ENCODE data around the gene DGKI. TPM values are rescaled to one million over a fixed set of nuclear protein-coding genes. Genes with fewer than 3 reads are reported as not detected.

The DGKI gene
- total and polyA plus RNA-seq, 5 donors from 2014 or later, result not detected

GRCh38 chr7:137591421-137591837 is 255.3 kb downstream of the DGKI start:
- no peaks in the 10 kb centered on the region for H3K4me1 ChIP-seq (ENCODE audit: control insufficient read depth, insufficient read depth, low read length, poor library complexity, severe bottlenecking)
- H3K27me3 ChIP-seq (ENCODE audit: control insufficient read depth, insufficient read depth, low read length), result no peaks in the 10 kb centered on the region
- no peak overlapping the region for H3K4me3 Mint-ChIP-seq
- DNase-seq (no peak), ATAC-seq (ENCODE audit: low read depth in 2 of 2) (no peak)
- H3K9me3 ChIP-seq (ENCODE audit: control insufficient read depth in 2 of 2, low read length in 2 of 2), result no peaks in the 10 kb centered on the region
- no peak overlapping the region for H3K27ac Mint-ChIP-seq
- no peaks in the 10 kb centered on the region for H3K4me1 Mint-ChIP-seq
- no peak overlapping the region for H3K4me3 ChIP-seq (ENCODE audit: low read depth, low read length)
- no peak overlapping the region for H3K27ac ChIP-seq (ENCODE audit: insufficient read depth, low read length, poor library complexity, severe bottlenecking)
- no peaks in the 10 kb centered on the region for H3K27me3 Mint-ChIP-seq
- no peaks in the 10 kb centered on the region for H3K36me3 Mint-ChIP-seq
- H3K36me3 ChIP-seq (ENCODE audit: control insufficient read depth, insufficient read depth, low read length), result no peaks in the 10 kb centered on the region
- peaks cover 0 to 1% (median 0%) of the 10 kb centered on the region in 7 donors for H3K9me3 Mint-ChIP-seq

- Histone ChIP-seq H3K27me3 (ENCODE audit: control insufficient read depth, insufficient read depth, low read length) (no peaks in the 10 kb centered on the region), H3K27ac (ENCODE audit: insufficient read depth, low read length, poor library complexity, severe bottlenecking) (no peak overlapping the region), H3K4me3 (ENCODE audit: low read depth, low read length) (no peak overlapping the region), H3K9me3 (ENCODE audit: control insufficient read depth in 2 of 2, low read length in 2 of 2) (no peaks in the 10 kb centered on the region), H3K4me1 (ENCODE audit: control insufficient read depth, insufficient read depth, low read length, poor library complexity, severe bottlenecking) (no peaks in the 10 kb centered on the region), H3K36me3 (ENCODE audit: control insufficient read depth, insufficient read depth, low read length) (no peaks in the 10 kb centered on the region)
- DNase-seq (no peak), ATAC-seq (ENCODE audit: low read depth in 2 of 2) (no peak)
- H3K36me3 Mint-ChIP-seq, result no peaks in the 10 kb centered on the region
- no peaks in the 10 kb centered on the region for H3K27me3 Mint-ChIP-seq
- no peak overlapping the region for H3K4me3 Mint-ChIP-seq
- H3K9me3 Mint-ChIP-seq, result peaks cover 0 to 2% (median 0%) of the 10 kb centered on the region in 7 donors
- no peak overlapping the region for H3K27ac Mint-ChIP-seq
- no peaks in the 10 kb centered on the region for H3K4me1 Mint-ChIP-seq
Observed at GRCh38 chr7:137590756-137591305, 255.9 kb downstream of the DGKI start.

- H3K27me3 Mint-ChIP-seq, result no peaks in the 10 kb centered on the region
- ATAC-seq (ENCODE audit: low read depth in 2 of 2) (no peak), DNase-seq (no peak)
- Histone ChIP-seq H3K36me3 (ENCODE audit: control insufficient read depth, insufficient read depth, low read length) (no peaks in the 10 kb centered on the region), H3K27ac (ENCODE audit: insufficient read depth, low read length, poor library complexity, severe bottlenecking) (no peak overlapping the region), H3K9me3 (ENCODE audit: control insufficient read depth in 2 of 2, low read length in 2 of 2) (no peaks in the 10 kb centered on the region), H3K4me3 (ENCODE audit: low read depth, low read length) (no peak overlapping the region), H3K27me3 (ENCODE audit: control insufficient read depth, insufficient read depth, low read length) (peaks cover under 1% of the 10 kb centered on the region), H3K4me1 (ENCODE audit: control insufficient read depth, insufficient read depth, low read length, poor library complexity, severe bottlenecking) (no peaks in the 10 kb centered on the region)
- peaks cover 0 to 2% (median 0%) of the 10 kb centered on the region in 7 donors for H3K9me3 Mint-ChIP-seq
- H3K4me1 Mint-ChIP-seq, result no peaks in the 10 kb centered on the region
- H3K36me3 Mint-ChIP-seq, result no peaks in the 10 kb centered on the region
- H3K4me3 Mint-ChIP-seq, result no peak overlapping the region
- H3K27ac Mint-ChIP-seq, result no peak overlapping the region
Observed at GRCh38 chr7:137590071-137590755, 256.6 kb downstream of the DGKI start.

- Mint-ChIP-seq H3K9me3 (peaks cover 0 to 1% (median 0%) of the 10 kb centered on the region in 7 donors), H3K27me3 (no peaks in the 10 kb centered on the region), H3K36me3 (no peaks in the 10 kb centered on the region), H3K27ac (no peak overlapping the region), H3K4me1 (no peaks in the 10 kb centered on the region), H3K4me3 (no peak overlapping the region)
- DNase-seq (no peak), ATAC-seq (ENCODE audit: low read depth in 2 of 2) (no peak)
- Histone ChIP-seq H3K4me1 (ENCODE audit: control insufficient read depth, insufficient read depth, low read length, poor library complexity, severe bottlenecking) (no peaks in the 10 kb centered on the region), H3K36me3 (ENCODE audit: control insufficient read depth, insufficient read depth, low read length) (no peaks in the 10 kb centered on the region), H3K27ac (ENCODE audit: insufficient read depth, low read length, poor library complexity, severe bottlenecking) (no peak overlapping the region), H3K9me3 (ENCODE audit: control insufficient read depth in 2 of 2, low read length in 2 of 2) (no peaks in the 10 kb centered on the region), H3K4me3 (ENCODE audit: low read depth, low read length) (no peak overlapping the region), H3K27me3 (ENCODE audit: control insufficient read depth, insufficient read depth, low read length) (peaks cover 2% of the 10 kb centered on the region)
Observed at GRCh38 chr7:137587326-137587725, 259.4 kb downstream of the DGKI start.

- H3K4me1 Mint-ChIP-seq, result no peaks in the 10 kb centered on the region
- H3K36me3 ChIP-seq (ENCODE audit: control insufficient read depth, insufficient read depth, low read length), result no peaks in the 10 kb centered on the region
- H3K27ac ChIP-seq (ENCODE audit: insufficient read depth, low read length, poor library complexity, severe bottlenecking), result no peak overlapping the region
- no peaks in the 10 kb centered on the region for H3K9me3 ChIP-seq (ENCODE audit: control insufficient read depth in 2 of 2, low read length in 2 of 2)
- peaks cover 2% of the 10 kb centered on the region for H3K27me3 ChIP-seq (ENCODE audit: control insufficient read depth, insufficient read depth, low read length)
- DNase-seq (no peak), ATAC-seq (ENCODE audit: low read depth in 2 of 2) (no peak)
- H3K4me1 ChIP-seq (ENCODE audit: control insufficient read depth, insufficient read depth, low read length, poor library complexity, severe bottlenecking), result no peaks in the 10 kb centered on the region
- no peak overlapping the region for H3K4me3 ChIP-seq (ENCODE audit: low read depth, low read length)
- H3K27ac Mint-ChIP-seq, result no peak overlapping the region
- H3K36me3 Mint-ChIP-seq, result no peaks in the 10 kb centered on the region
- peaks cover 4% of the 10 kb centered on the region for H3K27me3 Mint-ChIP-seq
- peaks cover 0 to 1% (median 0%) of the 10 kb centered on the region in 7 donors for H3K9me3 Mint-ChIP-seq
- H3K4me3 Mint-ChIP-seq, result no peak overlapping the region
Observed at GRCh38 chr7:137585591-137585990, 261.2 kb downstream of the DGKI start.

GRCh38 chr7:137583172-137583571 is 263.6 kb downstream of the DGKI start:
- no peak overlapping the region for H3K27ac Mint-ChIP-seq

GRCh38 chr7:137579913-137580640 is 266.7 kb downstream of the DGKI start:
- H3K36me3 Mint-ChIP-seq, result no peaks in the 10 kb centered on the region
- H3K9me3 ChIP-seq (ENCODE audit: control insufficient read depth in 2 of 2, low read length in 2 of 2), result no peaks in the 10 kb centered on the region
- peaks cover 4% of the 10 kb centered on the region for H3K27me3 Mint-ChIP-seq
- no peak overlapping the region for H3K4me3 ChIP-seq (ENCODE audit: low read depth, low read length)
- no peaks in the 10 kb centered on the region for H3K9me3 Mint-ChIP-seq
- no peak overlapping the region for H3K4me3 Mint-ChIP-seq
- H3K36me3 ChIP-seq (ENCODE audit: control insufficient read depth, insufficient read depth, low read length), result no peaks in the 10 kb centered on the region
- no peak overlapping the region for H3K27ac ChIP-seq (ENCODE audit: insufficient read depth, low read length, poor library complexity, severe bottlenecking)
- no peak for ATAC-seq (ENCODE audit: low read depth in 2 of 2)
- H3K27me3 ChIP-seq (ENCODE audit: control insufficient read depth, insufficient read depth, low read length), result peaks cover under 1% of the 10 kb centered on the region
- DNase-seq, result no peak
- H3K4me1 ChIP-seq (ENCODE audit: control insufficient read depth, insufficient read depth, low read length, poor library complexity, severe bottlenecking), result no peaks in the 10 kb centered on the region
- no peaks in the 10 kb centered on the region for H3K4me1 Mint-ChIP-seq
- no peak overlapping the region for H3K27ac Mint-ChIP-seq

More at GRCh38 chr7:137583172-137583571, 263.6 kb downstream of the DGKI start:
- Mint-ChIP-seq H3K36me3 (no peaks in the 10 kb centered on the region), H3K9me3 (peaks cover 0 to 1% (median 0%) of the 10 kb centered on the region in 7 donors), H3K4me1 (no peaks in the 10 kb centered on the region), H3K4me3 (no peak overlapping the region), H3K27me3 (peaks cover 4% of the 10 kb centered on the region)
- no peak overlapping the region for H3K4me3 ChIP-seq (ENCODE audit: low read depth, low read length)
- ATAC-seq (ENCODE audit: low read depth in 2 of 2), result no peak
- H3K27me3 ChIP-seq (ENCODE audit: control insufficient read depth, insufficient read depth, low read length), result peaks cover 2% of the 10 kb centered on the region
- H3K36me3 ChIP-seq (ENCODE audit: control insufficient read depth, insufficient read depth, low read length), result no peaks in the 10 kb centered on the region
- no peak for DNase-seq
- no peaks in the 10 kb centered on the region for H3K4me1 ChIP-seq (ENCODE audit: control insufficient read depth, insufficient read depth, low read length, poor library complexity, severe bottlenecking)
- no peak overlapping the region for H3K27ac ChIP-seq (ENCODE audit: insufficient read depth, low read length, poor library complexity, severe bottlenecking)
- no peaks in the 10 kb centered on the region for H3K9me3 ChIP-seq (ENCODE audit: control insufficient read depth in 2 of 2, low read length in 2 of 2)

Measured in CD4-positive, CD25-positive, alpha-beta regulatory T cell (primary cell).